Hepatocyte (in vitro differentiated cells): ENCODE data around the gene ADAM8.

Experiments
- CTCF ChIP-seq: fragments of 200-600 bp; sonication (generic); IDR thresholded peaks from 2 replicates; pipeline ENCODE4 v1.5.1; 2016; ENCODE audit warnings: antibody characterized with exemption, mild to moderate bottlenecking; ENCODE audit not compliant: poor library complexity
- EZH2 ChIP-seq: fragments of 200-600 bp; sonication (generic); IDR thresholded peaks from 2 replicates; pipeline ENCODE4 v1.6.1; 2016; ENCODE audit warnings: antibody characterized with exemption, mild to moderate bottlenecking, borderline replicate concordance
- EZH2phosphoT487 ChIP-seq: fragments of 200-600 bp; sonication (generic); IDR thresholded peaks from one replicate; pipeline ENCODE4 v1.6.1; 2018; ENCODE audit warnings: antibody characterized with exemption, mild to moderate bottlenecking, low read depth, moderate library complexity; ENCODE audit not compliant: unreplicated experiment, severe bottlenecking

- TF ChIP-seq CTCF = no peak
- TF ChIP-seq EZH2 = no peak
- no peak for TF ChIP-seq EZH2phosphoT487
Measured at GRCh38 chr10:133258818-133259601, 17.7 kb downstream of the ADAM8 start.
